H9 (cell line): ENCODE data around the gene DSG2. TPM values are rescaled to one million over a fixed set of nuclear protein-coding genes. Genes with fewer than 3 reads are reported as not detected.

Experiments
- DNase-seq: peaks from one replicate; pipeline ENCODE4 v3.0.0-alpha.2; 2017
- H2AFZ ChIP-seq: one replicate; pipeline ENCODE4 v1.6.1; 2013; ENCODE audit warnings: mild to moderate bottlenecking, low read length, control low read depth, moderate library complexity
- H2AK5ac ChIP-seq: 2 replicates; pipeline ENCODE4 v1.6.1; 2013; ENCODE audit warnings: low read length, control low read depth, mixed read lengths; ENCODE audit not compliant: insufficient read length
- H2BK120ac ChIP-seq: one replicate; pipeline ENCODE4 v1.6.1; 2013; ENCODE audit warnings: low read depth, mild to moderate bottlenecking, low read length, control low read depth, inconsistent platforms; ENCODE audit not compliant: poor library complexity, severe bottlenecking
- H2BK12ac ChIP-seq: 2 replicates; pipeline ENCODE4 v1.6.1; 2013; ENCODE audit warnings: low read length, control low read depth, mixed read lengths, low read depth; ENCODE audit not compliant: insufficient read length
- H2BK15ac ChIP-seq: 2 replicates; pipeline ENCODE4 v1.6.1; 2013; ENCODE audit warnings: low read depth, low read length, control low read depth
- H2BK20ac ChIP-seq: one replicate; pipeline ENCODE4 v1.6.1; 2013; ENCODE audit warnings: low read depth, mild to moderate bottlenecking, low read length, control low read depth, inconsistent platforms; ENCODE audit not compliant: poor library complexity, severe bottlenecking
- H2BK5ac ChIP-seq: 2 replicates; pipeline ENCODE4 v1.6.1; 2013; ENCODE audit warnings: low read length, control low read depth, mixed read lengths; ENCODE audit not compliant: insufficient read length
- H3K14ac ChIP-seq: 2 replicates; pipeline ENCODE4 v1.6.1; 2013; ENCODE audit warnings: low read length, control low read depth; ENCODE audit not compliant: insufficient read depth
- H3K18ac ChIP-seq: 2 replicates; pipeline ENCODE4 v1.6.1; 2013; ENCODE audit warnings: low read depth, mild to moderate bottlenecking, mixed read lengths, low read length, control low read depth; ENCODE audit not compliant: insufficient read length
- H3K23ac ChIP-seq: 2 replicates; pipeline ENCODE4 v1.6.1; 2013; ENCODE audit warnings: low read length, control low read depth, mixed read lengths, low read depth; ENCODE audit not compliant: insufficient read length
- H3K23me2 ChIP-seq: 2 replicates; pipeline ENCODE4 v1.6.1; 2013; ENCODE audit warnings: low read depth, mild to moderate bottlenecking, mixed read lengths, low read length, control low read depth; ENCODE audit not compliant: insufficient read length, poor library complexity, severe bottlenecking
- H3K27ac ChIP-seq: 2 replicates; pipeline ENCODE4 v1.5.1; 2013; ENCODE audit warnings: low read length, control low read depth, mixed read lengths, low read depth; ENCODE audit not compliant: insufficient read length
- H3K27me3 ChIP-seq: 2 replicates; pipeline ENCODE4 v1.6.1; 2013; ENCODE audit warnings: low read length, control low read depth, inconsistent platforms; ENCODE audit not compliant: insufficient read depth
- H3K4ac ChIP-seq: 2 replicates; pipeline ENCODE4 v1.6.1; 2013; ENCODE audit warnings: low read depth, mild to moderate bottlenecking, control low read depth, inconsistent platforms, low read length, moderate library complexity
- H3K4me1 ChIP-seq: 2 replicates; pipeline ENCODE4 v1.6.1; 2013; ENCODE audit warnings: low read length, control low read depth, inconsistent platforms; ENCODE audit not compliant: insufficient read depth
- H3K4me2 ChIP-seq: 2 replicates; pipeline ENCODE4 v1.6.1; 2013; ENCODE audit warnings: low read length, control low read depth, mixed read lengths; ENCODE audit not compliant: insufficient read length, insufficient read depth
- H3K56ac ChIP-seq: 2 replicates; pipeline ENCODE4 v1.6.1; 2013; ENCODE audit warnings: low read depth, mild to moderate bottlenecking, mixed read lengths, low read length, control low read depth; ENCODE audit not compliant: insufficient read length
- H3K79me1 ChIP-seq: 2 replicates; pipeline ENCODE4 v1.6.1; 2013; ENCODE audit warnings: low read depth, mild to moderate bottlenecking, moderate library complexity, low read length, control low read depth, inconsistent platforms; ENCODE audit not compliant: insufficient read depth, poor library complexity, severe bottlenecking
- H3K79me2 ChIP-seq: 2 replicates; pipeline ENCODE4 v1.6.1; 2013; ENCODE audit warnings: low read length, control low read depth, inconsistent platforms; ENCODE audit not compliant: insufficient read depth
- H3K9ac ChIP-seq: 2 replicates; pipeline ENCODE4 v1.6.1; 2013; ENCODE audit warnings: low read length, control low read depth, mixed read lengths; ENCODE audit not compliant: insufficient read length; ENCODE audit errors: extremely low read depth
- H3K9me3 ChIP-seq: one replicate; pipeline ENCODE4 v1.6.1; 2013; ENCODE audit warnings: low read depth, low read length, inconsistent platforms; ENCODE audit not compliant: control insufficient read depth
- H3T11ph ChIP-seq: one replicate; pipeline ENCODE4 v1.6.1; 2013; ENCODE audit warnings: mild to moderate bottlenecking, low read length, control low read depth, inconsistent platforms
- H4K20me1 ChIP-seq: one replicate; pipeline ENCODE4 v1.6.1; 2013; ENCODE audit not compliant: control insufficient read depth, insufficient read length, insufficient read depth
- H4K5ac ChIP-seq: 2 replicates; pipeline ENCODE4 v1.6.1; 2013; ENCODE audit warnings: low read depth, mild to moderate bottlenecking, mixed read lengths, low read length, control low read depth; ENCODE audit not compliant: insufficient read length
- H4K8ac ChIP-seq: replicated peaks from 2 replicates; pipeline ENCODE4 v1.6.1; 2013; ENCODE audit warnings: low read length, control low read depth, mixed read lengths, low read depth; ENCODE audit not compliant: insufficient read length
- H4K91ac ChIP-seq: 2 replicates; pipeline ENCODE4 v1.6.1; 2013; ENCODE audit warnings: low read depth, mild to moderate bottlenecking, moderate library complexity, mixed read lengths, low read length, control low read depth; ENCODE audit not compliant: insufficient read length
- H3K27ac Mint-ChIP-seq, 3 experiments: 2 replicates in 2 of 3; 3 replicates in 1 of 3; pipeline ENCODE4 v1.8.0; 2020 to 2021; ENCODE audit warnings: mixed read lengths in 3 of 3, mild to moderate bottlenecking in 1 of 3, moderate library complexity in 1 of 3
- H3K27me3 Mint-ChIP-seq: 2 replicates; pipeline ENCODE4 v1.8.0; 2021; ENCODE audit warnings: low read depth, mild to moderate bottlenecking, moderate library complexity, mixed read lengths
- H3K36me3 Mint-ChIP-seq, 3 experiments: 2 replicates in 2 of 3; 3 replicates in 1 of 3; pipeline ENCODE4 v1.8.0; 2020 to 2021; ENCODE audit warnings: low read depth in 3 of 3, mixed read lengths in 3 of 3; ENCODE audit not compliant: insufficient read depth in 1 of 3
- H3K4me1 Mint-ChIP-seq, 2 experiments: 2 replicates each; pipeline ENCODE4 v1.8.0; 2020; ENCODE audit warnings: mixed read lengths in 2 of 2
- H3K4me3 Mint-ChIP-seq, 2 experiments: 2 replicates in 1 of 2; 3 replicates in 1 of 2; pipeline ENCODE4 v1.8.0; 2020 to 2021; ENCODE audit warnings: mild to moderate bottlenecking in 2 of 2, mixed read lengths in 2 of 2, moderate library complexity in 1 of 2
- H3K9me3 Mint-ChIP-seq, 2 experiments: 2 replicates in 1 of 2; 3 replicates in 1 of 2; pipeline ENCODE4 v1.8.0; 2020; ENCODE audit warnings: mild to moderate bottlenecking in 2 of 2, mixed read lengths in 2 of 2, moderate library complexity in 1 of 2
- WGBS: extraction: QIAGEN DNeasy Blood & Tissue Kit; methylation state at CpG from one replicate; pipeline ENCODE4 v1.1.7; 2013; ENCODE audit warnings: missing lambda C conversion rate, low lambda C conversion rate, mixed read lengths; ENCODE audit not compliant: insufficient read length; ENCODE audit errors: extremely low coverage; 5-methylcytosine and 5-hydroxymethylcytosine counted together
- total RNA-seq: library from RNA; stranded (reverse); gene quantifications from 2 replicates; pipeline ENCODE4 v1.2.1, GENCODE V29; 2021
- TF ChIP-seq, protein P1 (sequence below): fragments of 200-600 bp; sonication (generic); conservative IDR thresholded peaks from 3 replicates; pipeline ENCODE4 v1.8.0; 2021; ENCODE audit warnings: antibody characterized with exemption, mild to moderate bottlenecking

Gene DSG2
- total RNA-seq, 1 experiment from 2014 or later, result 107 TPM

GRCh38 chr18:31548853-31549252, 50.9 kb downstream of the DSG2 start:
- H3K27me3 Mint-ChIP-seq, result no peaks in the 10 kb centered on the region

More at GRCh38 chr18:31548853-31549252, 50.9 kb downstream of the DSG2 start:
- no peaks in the 10 kb centered on the region for H3K9me3 ChIP-seq
- peak overlapping the region in 2 of 3 experiments; percentile 8 to 77; a peak in 4 of 7 replicates for H3K27ac Mint-ChIP-seq
- no peak overlapping the region for H2AFZ ChIP-seq
- no peaks in the 10 kb centered on the region for H3K79me2 ChIP-seq
- H2AK5ac ChIP-seq, result no peak overlapping the region
- H4K20me1 ChIP-seq, result no peaks in the 10 kb centered on the region
- no peak overlapping the region for H3K4me3 Mint-ChIP-seq
- no peak overlapping the region for H2BK20ac ChIP-seq
- H3K9ac ChIP-seq, result no peak overlapping the region
- H2BK5ac ChIP-seq, result no peak overlapping the region
- H2BK12ac ChIP-seq, result no peak overlapping the region
- no peak overlapping the region for H2BK15ac ChIP-seq
- no peak overlapping the region for H4K8ac ChIP-seq
- H2BK120ac ChIP-seq, result no peak overlapping the region
- peaks cover 16 to 32% (median 32%) of the 10 kb centered on the region in 3 experiments; a peak in 6 of 7 replicates for H3K36me3 Mint-ChIP-seq
- H4K5ac ChIP-seq, result no peak overlapping the region
- no peaks in the 10 kb centered on the region for H3K27me3 ChIP-seq
- H3K4ac ChIP-seq, result no peak overlapping the region
- H3K56ac ChIP-seq, result no peak overlapping the region
- H3K14ac ChIP-seq, result no peak overlapping the region
- TF ChIP-seq, protein P1, sequence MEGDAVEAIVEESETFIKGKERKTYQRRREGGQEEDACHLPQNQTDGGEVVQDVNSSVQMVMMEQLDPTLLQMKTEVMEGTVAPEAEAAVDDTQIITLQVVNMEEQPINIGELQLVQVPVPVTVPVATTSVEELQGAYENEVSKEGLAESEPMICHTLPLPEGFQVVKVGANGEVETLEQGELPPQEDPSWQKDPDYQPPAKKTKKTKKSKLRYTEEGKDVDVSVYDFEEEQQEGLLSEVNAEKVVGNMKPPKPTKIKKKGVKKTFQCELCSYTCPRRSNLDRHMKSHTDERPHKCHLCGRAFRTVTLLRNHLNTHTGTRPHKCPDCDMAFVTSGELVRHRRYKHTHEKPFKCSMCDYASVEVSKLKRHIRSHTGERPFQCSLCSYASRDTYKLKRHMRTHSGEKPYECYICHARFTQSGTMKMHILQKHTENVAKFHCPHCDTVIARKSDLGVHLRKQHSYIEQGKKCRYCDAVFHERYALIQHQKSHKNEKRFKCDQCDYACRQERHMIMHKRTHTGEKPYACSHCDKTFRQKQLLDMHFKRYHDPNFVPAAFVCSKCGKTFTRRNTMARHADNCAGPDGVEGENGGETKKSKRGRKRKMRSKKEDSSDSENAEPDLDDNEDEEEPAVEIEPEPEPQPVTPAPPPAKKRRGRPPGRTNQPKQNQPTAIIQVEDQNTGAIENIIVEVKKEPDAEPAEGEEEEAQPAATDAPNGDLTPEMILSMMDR, result no peak
- no peaks in the 10 kb centered on the region for H3K23me2 ChIP-seq
- no peak overlapping the region for H3K27ac ChIP-seq
- peaks cover 16 to 17% of the 10 kb centered on the region in 2 experiments for H3K4me1 Mint-ChIP-seq
- no peak overlapping the region for H3T11ph ChIP-seq
- H3K4me2 ChIP-seq, result no peak overlapping the region
- H4K91ac ChIP-seq, result no peak overlapping the region
- H3K79me1 ChIP-seq, result no peaks in the 10 kb centered on the region
- WGBS, result no CpG with 5 or more reads among the region's 2 CpGs
- H3K9me3 Mint-ChIP-seq, result no peaks in the 10 kb centered on the region
- no peak overlapping the region for H3K23ac ChIP-seq
- H3K4me1 ChIP-seq, result no peaks in the 10 kb centered on the region; the same call in 1 of the 2 replicates
- no peak overlapping the region for H3K18ac ChIP-seq
- DNase-seq, result no peak
